OCI-LY1 (cell line): ENCODE data around the gene MAP3K14.

Experiments
- H2AFZ ChIP-seq: fragments of 200-600 bp; sonication (generic), shearing (Covaris generic); 2 replicates; pipeline ENCODE4 v1.6.0; 2014; ENCODE audit warnings: antibody characterized with exemption, mild to moderate bottlenecking, low read length
- H3F3A ChIP-seq: fragments of 200-600 bp; sonication (generic), shearing (Covaris generic); 2 replicates; pipeline ENCODE4 v1.6.0; 2014; ENCODE audit warnings: mild to moderate bottlenecking, antibody characterized with exemption, low read length, moderate library complexity; ENCODE audit not compliant: insufficient read depth
- H3K27ac ChIP-seq: fragments of 200-600 bp; sonication (generic); 2 replicates; pipeline ENCODE4 v1.5.1; 2014; ENCODE audit warnings: low read length, mixed run types, mild to moderate bottlenecking, low read depth; ENCODE audit not compliant: poor library complexity, severe bottlenecking
- H3K27me3 ChIP-seq: fragments of 200-600 bp; sonication (generic); 2 replicates; pipeline ENCODE4 v1.6.0; 2014; ENCODE audit warnings: antibody characterized with exemption, mild to moderate bottlenecking, low read length, moderate library complexity; ENCODE audit not compliant: insufficient read depth
- H3K36me3 ChIP-seq: fragments of 200-600 bp; sonication (generic); 2 replicates; pipeline ENCODE4 v1.6.1; 2014; ENCODE audit warnings: mild to moderate bottlenecking, antibody characterized with exemption, low read length, moderate library complexity, mixed read lengths; ENCODE audit not compliant: insufficient read depth
- H3K4me1 ChIP-seq: fragments of 200-600 bp; sonication (generic); 2 replicates; pipeline ENCODE4 v1.5.1; 2014; ENCODE audit warnings: mild to moderate bottlenecking, low read length, moderate library complexity; ENCODE audit not compliant: insufficient read depth, severe bottlenecking
- H3K4me2 ChIP-seq: fragments of 200-600 bp; sonication (generic), shearing (Covaris generic); 2 replicates; pipeline ENCODE4 v1.6.1; 2014; ENCODE audit warnings: low read length
- H3K4me3 ChIP-seq: fragments of 200-600 bp; sonication (generic); 2 replicates; pipeline ENCODE4 v1.5.1; 2014; ENCODE audit warnings: low read length, low read depth, mild to moderate bottlenecking, mixed read lengths; ENCODE audit not compliant: poor library complexity, severe bottlenecking
- H3K79me2 ChIP-seq: fragments of 200-600 bp; shearing (Covaris generic); 2 replicates; pipeline ENCODE4 v1.6.1; 2016; ENCODE audit warnings: mixed run types, low read length, mixed read lengths; ENCODE audit not compliant: insufficient read depth
- H3K9ac ChIP-seq: fragments of 200-600 bp; sonication (generic), shearing (Covaris generic); 2 replicates; pipeline ENCODE4 v1.6.1; 2014; ENCODE audit warnings: mild to moderate bottlenecking, low read length, mixed read lengths
- H3K9me2 ChIP-seq: fragments of 200-600 bp; sonication (generic), shearing (Covaris generic); 2 replicates; pipeline ENCODE4 v1.6.1; 2014; ENCODE audit warnings: low read depth, mild to moderate bottlenecking, low read length, mixed read lengths
- H3K9me3 ChIP-seq: fragments of 200-600 bp; shearing (Covaris generic); 2 replicates; pipeline ENCODE4 v1.6.1; 2014; ENCODE audit warnings: low read length, mixed read lengths
- H4K20me1 ChIP-seq: fragments of 200-600 bp; sonication (generic), shearing (Covaris generic); 2 replicates; pipeline ENCODE4 v1.6.0; 2016; ENCODE audit warnings: mild to moderate bottlenecking, low read length; ENCODE audit not compliant: insufficient read depth
- CTCF ChIP-seq: fragments of 200-600 bp; sonication (generic), shearing (Covaris generic); IDR thresholded peaks from 2 replicates; pipeline ENCODE4 v1.5.1; 2017; ENCODE audit warnings: mild to moderate bottlenecking, antibody characterized with exemption, low read length, moderate library complexity, mixed read lengths
- EZH2 ChIP-seq: fragments of 200-600 bp; sonication (generic), shearing (Covaris generic); IDR thresholded peaks from 2 replicates; pipeline ENCODE4 v1.8.0; 2017; ENCODE audit warnings: borderline replicate concordance, mixed run types, mild to moderate bottlenecking, antibody characterized with exemption, low read length, moderate library complexity, mixed read lengths

Gene MAP3K14

GRCh38 chr17:45270828-45271418 is 45.9 kb downstream of the MAP3K14 start:
- Histone ChIP-seq H3F3A (no peaks in the 10 kb centered on the region), H3K9ac (no peak overlapping the region), H3K9me2 (no peaks in the 10 kb centered on the region), H3K27ac (no peak overlapping the region), H3K79me2 (no peaks in the 10 kb centered on the region), H3K9me3 (no peaks in the 10 kb centered on the region), H3K4me3 (no peak overlapping the region), H4K20me1 (no peaks in the 10 kb centered on the region), H3K4me2 (no peak overlapping the region), H3K27me3 (no peaks in the 10 kb centered on the region), H3K4me1 (no peaks in the 10 kb centered on the region), H2AFZ (no peak overlapping the region), H3K36me3 (peaks cover 34% of the 10 kb centered on the region; the same call in 1 of the 2 replicates)
- TF ChIP-seq CTCF (peak; percentile 94), EZH2 (no peak)

- no peaks in the 10 kb centered on the region for H3K4me1 ChIP-seq
- no peaks in the 10 kb centered on the region for H3K9me3 ChIP-seq
- no peak overlapping the region for H3K27ac ChIP-seq
- H3K9me2 ChIP-seq, result no peaks in the 10 kb centered on the region
- no peaks in the 10 kb centered on the region for H3K79me2 ChIP-seq
- H2AFZ ChIP-seq, result no peak overlapping the region
- no peaks in the 10 kb centered on the region for H4K20me1 ChIP-seq
- H3F3A ChIP-seq, result no peaks in the 10 kb centered on the region
- H3K36me3 ChIP-seq, result peaks cover 34% of the 10 kb centered on the region; the same call in 1 of the 2 replicates
- TF ChIP-seq EZH2 (no peak), CTCF (no peak)
- no peak overlapping the region for H3K4me2 ChIP-seq
- H3K27me3 ChIP-seq, result no peaks in the 10 kb centered on the region
- H3K4me3 ChIP-seq, result no peak overlapping the region
- no peak overlapping the region for H3K9ac ChIP-seq
Observed at GRCh38 chr17:45269912-45270311, 46.9 kb downstream of the MAP3K14 start.

GRCh38 chr17:45267436-45268055 is 49.3 kb downstream of the MAP3K14 start:
- Histone ChIP-seq H3F3A (no peaks in the 10 kb centered on the region), H3K4me1 (peaks cover 3% of the 10 kb centered on the region), H3K9me3 (no peaks in the 10 kb centered on the region), H3K36me3 (peaks cover 32% of the 10 kb centered on the region), H3K9ac (no peak overlapping the region), H3K27me3 (no peaks in the 10 kb centered on the region), H3K27ac (no peak overlapping the region), H3K4me3 (no peak overlapping the region), H3K4me2 (no peak overlapping the region), H3K79me2 (no peaks in the 10 kb centered on the region), H4K20me1 (no peaks in the 10 kb centered on the region), H3K9me2 (no peaks in the 10 kb centered on the region), H2AFZ (no peak overlapping the region)
- TF ChIP-seq CTCF (no peak), EZH2 (no peak)
